Measurements from ENCODE around the gene FAM161A. TPM values are rescaled to one million over a fixed set of nuclear protein-coding genes. Genes with fewer than 3 reads are reported as not detected.
"Not testable (repeated sequence)": the region's sequence is repeated elsewhere in the genome, so short reads cannot be mapped to it uniquely, and the experiment has no call there.

FAM161A gene
- total and polyA plus RNA-seq, 5 donors: 1.1 to 2.5 (median 1.3) TPM

DNA sequence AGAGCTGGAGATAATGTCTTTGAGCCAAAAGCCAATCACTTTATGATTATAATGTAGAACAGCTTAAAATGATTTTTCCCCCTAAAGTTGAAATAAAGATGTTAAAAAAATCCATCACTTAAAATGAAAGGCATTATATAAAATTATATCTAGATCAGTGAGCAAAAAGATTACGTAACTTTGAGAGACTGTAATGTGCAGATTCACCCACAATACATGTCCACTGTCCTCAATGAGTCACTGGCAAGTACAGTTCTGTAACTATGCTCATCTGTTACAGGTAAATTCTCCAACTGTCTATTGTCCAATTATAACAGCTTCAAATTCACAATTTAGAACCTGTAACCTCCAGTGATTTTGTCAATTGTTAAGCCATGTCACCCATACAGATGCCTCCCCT, 19.0 kb downstream of the FAM161A start:
- Histone ChIP-seq H3K4me1 (ENCODE audit: control insufficient read depth, insufficient read depth, low read length) (no peaks in the 10 kb centered on the region), H3K9me3 (ENCODE audit: control insufficient read depth, low read length) (no peaks in the 10 kb centered on the region), H3K27me3 (ENCODE audit: control insufficient read depth, insufficient read depth) (no peaks in the 10 kb centered on the region), H3K4me3 (ENCODE audit: low read length) (no peak overlapping the region), H3K27ac (ENCODE audit: low read length) (no peak overlapping the region)
- intact Hi-C loops (cut with DNase I): no loop called here
- WGBS: 99% methylated on average over 1 of the region's 1 CpG
- no peak for DNase-seq
- ATAC-seq: no peak

DNA sequence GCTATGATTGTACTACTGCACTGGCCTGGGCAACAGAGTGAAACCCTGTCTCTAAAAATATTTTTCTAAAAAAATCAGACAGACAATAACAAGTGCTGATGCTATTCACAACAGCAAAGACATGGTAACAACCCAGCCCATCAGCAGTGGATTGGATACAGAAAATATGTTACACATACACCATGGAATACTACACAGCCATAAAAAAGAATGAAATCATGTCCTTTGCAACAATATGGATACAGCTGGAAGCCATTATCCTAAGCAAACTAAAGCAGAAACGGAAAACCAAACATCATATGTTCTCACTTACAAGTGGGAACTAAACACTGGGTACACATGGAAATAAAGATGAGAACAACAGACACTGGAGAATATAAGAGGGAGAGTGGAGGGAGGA, 19.9 kb downstream of the FAM161A start:
- no peaks in the 10 kb centered on the region for H3K4me1 ChIP-seq (ENCODE audit: control insufficient read depth, insufficient read depth, low read length)
- H3K27me3 ChIP-seq (ENCODE audit: control insufficient read depth, insufficient read depth): no peaks in the 10 kb centered on the region
- no peak for DNase-seq
- intact Hi-C loops (cut with DNase I): no loop called here
- no peak for ATAC-seq
- no peak overlapping the region for H3K27ac ChIP-seq (ENCODE audit: low read length)
- H3K4me3 ChIP-seq (ENCODE audit: low read length): no peak overlapping the region
- no peaks in the 10 kb centered on the region for H3K9me3 ChIP-seq (ENCODE audit: control insufficient read depth, low read length)
- WGBS: 97% methylated on average over 1 of the region's 1 CpG

DNA sequence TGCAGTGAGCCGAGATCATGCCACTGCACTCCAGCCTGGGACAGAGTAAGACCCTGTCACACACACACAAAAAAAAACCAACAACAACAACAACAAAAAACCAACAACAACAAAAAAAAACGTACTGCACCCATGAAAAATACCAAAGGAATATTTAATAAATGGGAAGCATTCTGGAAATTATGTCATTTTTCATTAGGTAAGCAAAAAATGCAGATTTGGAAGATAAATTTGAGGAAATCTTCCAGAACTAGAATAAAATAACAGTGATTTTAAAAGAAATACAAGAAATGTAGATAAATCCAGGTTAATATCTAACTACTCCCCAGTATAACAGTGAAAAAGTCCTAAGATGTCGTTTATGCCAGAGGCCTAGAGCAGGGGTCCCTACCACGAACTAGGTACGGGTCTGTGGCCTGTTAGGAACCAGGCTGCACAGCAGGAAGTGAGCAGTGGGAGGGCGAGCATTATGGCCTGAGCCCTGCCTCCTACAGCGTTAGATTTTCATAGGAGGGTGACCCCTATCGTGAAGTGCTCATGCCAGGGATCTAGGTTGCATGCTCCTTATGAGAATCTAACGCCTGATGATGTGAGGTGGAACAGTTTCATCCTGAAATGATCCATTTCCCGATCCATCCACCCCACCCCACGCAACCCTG, 21.5 kb downstream of the FAM161A start:
- no peaks in the 10 kb centered on the region for H3K9me3 ChIP-seq (ENCODE audit: control insufficient read depth, low read length)
- 80% methylated on average over 11 of the region's 11 CpGs for WGBS

DNA sequence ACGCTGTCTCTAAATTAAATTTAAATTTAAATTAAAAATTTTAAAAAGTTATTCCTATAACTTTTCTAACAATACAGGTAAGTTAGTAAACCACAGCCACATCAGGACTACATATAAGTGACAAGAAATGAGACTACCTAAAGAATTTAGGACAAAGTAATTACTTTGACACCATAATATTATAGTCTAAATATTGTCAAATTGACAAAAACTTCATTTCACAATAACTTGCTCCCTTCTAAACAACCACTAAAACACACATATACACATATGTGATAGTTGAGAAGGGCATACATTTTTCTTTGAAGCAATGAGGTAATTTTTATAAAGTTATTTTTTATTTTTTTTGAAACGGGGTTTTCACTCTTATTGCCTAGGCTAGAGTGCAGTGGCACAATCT, 31.6 kb downstream of the FAM161A start:
- Histone ChIP-seq H3K4me3 (ENCODE audit: low read length) (no peak overlapping the region), H3K9me3 (ENCODE audit: control insufficient read depth, low read length) (no peaks in the 10 kb centered on the region), H3K27ac (ENCODE audit: low read length) (no peak overlapping the region), H3K27me3 (ENCODE audit: control insufficient read depth, insufficient read depth) (no peaks in the 10 kb centered on the region), H3K4me1 (ENCODE audit: control insufficient read depth, insufficient read depth, low read length) (no peaks in the 10 kb centered on the region)
- ATAC-seq: no peak
- intact Hi-C loops (cut with DNase I): no loop called here
- no peak for DNase-seq
- WGBS: 94% methylated on average over 2 of the region's 2 CpGs

More for the DNA sequence above, 21.5 kb downstream of the FAM161A start:
- no peak overlapping the region for H3K4me3 ChIP-seq (ENCODE audit: low read length)
- no peak for ATAC-seq
- no peaks in the 10 kb centered on the region for H3K27me3 ChIP-seq (ENCODE audit: control insufficient read depth, insufficient read depth)
- no peak overlapping the region for H3K27ac ChIP-seq (ENCODE audit: low read length)
- intact Hi-C loops (cut with DNase I): no loop called here
- DNase-seq: no peak
- no peaks in the 10 kb centered on the region for H3K4me1 ChIP-seq (ENCODE audit: control insufficient read depth, insufficient read depth, low read length)

DNA sequence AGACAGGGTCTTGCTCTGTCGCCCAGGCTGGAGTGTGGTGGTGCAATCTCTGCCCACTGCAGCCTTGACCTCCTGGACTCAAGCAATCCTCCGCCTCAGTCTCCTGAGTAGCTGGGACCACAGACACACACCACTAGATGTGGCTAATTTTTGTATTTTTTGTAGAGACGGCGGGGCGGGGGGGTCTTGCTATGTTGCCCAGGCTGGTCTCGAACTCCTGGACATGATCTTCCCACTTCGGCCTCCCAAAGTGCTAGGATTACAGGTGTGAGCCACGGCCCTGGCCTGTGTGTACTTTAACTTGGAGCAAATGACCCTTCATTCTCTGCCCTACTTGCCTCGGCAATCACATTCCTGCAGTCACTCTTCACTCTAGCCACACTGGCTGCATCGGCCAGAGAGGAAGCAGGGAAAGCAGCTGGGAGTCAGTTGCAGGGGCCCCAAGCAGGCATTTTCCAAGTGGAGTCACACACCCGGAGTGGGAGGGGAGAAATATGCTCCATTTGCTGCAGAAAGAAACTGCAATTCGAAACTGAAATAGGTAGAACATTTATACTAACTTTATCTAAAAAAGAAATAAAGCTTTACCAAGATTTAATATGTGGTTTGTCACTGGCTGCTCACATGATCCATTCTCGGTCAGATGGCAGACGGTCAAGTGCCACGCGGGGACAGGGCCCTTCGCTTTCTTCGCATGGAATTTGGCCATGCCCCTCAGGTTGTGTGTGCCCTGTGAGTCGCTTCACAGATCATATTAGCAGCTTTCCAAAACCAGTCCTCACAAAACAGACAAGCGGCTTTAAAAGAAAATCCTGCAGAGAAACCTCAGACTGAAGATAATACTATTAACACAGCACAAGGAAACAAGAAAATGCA, 37.1 kb downstream of the FAM161A start:
- Histone ChIP-seq H3K9me3 (ENCODE audit: control insufficient read depth, low read length) (no peaks in the 10 kb centered on the region), H3K4me1 (ENCODE audit: control insufficient read depth, insufficient read depth, low read length) (no peaks in the 10 kb centered on the region), H3K27me3 (ENCODE audit: control insufficient read depth, insufficient read depth) (no peaks in the 10 kb centered on the region), H3K27ac (ENCODE audit: low read length) (peak overlapping the region; percentile 13), H3K4me3 (ENCODE audit: low read length) (no peak overlapping the region)
- intact Hi-C loops (cut with DNase I): no loop called here
- 70% methylated on average over 20 of the region's 20 CpGs for WGBS
- DNase-seq (peak in 1 of 3 donors; percentile 64), ATAC-seq (peak; percentile 42 to 89)

DNA sequence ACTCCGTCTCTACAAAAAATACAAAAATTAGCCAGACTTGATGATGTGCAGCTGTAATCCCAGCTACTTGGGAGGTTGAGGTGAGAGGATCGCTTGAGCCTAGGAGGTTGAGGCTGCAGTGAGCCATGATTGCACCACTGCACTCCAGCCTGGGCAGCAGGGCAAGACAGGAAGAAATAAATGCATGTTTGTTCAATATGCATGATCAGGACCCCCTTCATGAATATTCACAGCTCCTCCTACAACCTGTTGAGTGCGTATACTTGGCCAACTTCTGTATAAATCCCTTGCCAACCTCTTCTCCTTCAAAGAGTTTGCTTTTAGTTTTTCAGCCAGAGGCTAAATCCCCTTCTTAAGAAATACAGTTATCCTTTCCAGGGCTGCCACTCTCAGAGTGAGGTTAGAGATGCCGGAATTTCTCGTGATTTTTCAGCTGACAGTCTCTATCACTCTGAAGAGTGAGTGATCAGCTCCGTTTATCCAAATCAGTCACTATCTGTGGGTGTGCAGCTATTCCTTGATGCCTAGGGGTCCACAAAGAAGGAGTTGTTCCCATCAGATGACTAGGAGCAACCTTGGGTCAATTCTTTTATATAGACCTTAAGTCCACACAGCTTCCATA, 39.2 kb downstream of the FAM161A start:
- H3K4me3 ChIP-seq (ENCODE audit: low read length): no peak overlapping the region
- ATAC-seq (no peak), DNase-seq (no peak)
- no peaks in the 10 kb centered on the region for H3K9me3 ChIP-seq (ENCODE audit: control insufficient read depth, low read length)
- H3K27me3 ChIP-seq (ENCODE audit: control insufficient read depth, insufficient read depth): no peaks in the 10 kb centered on the region
- H3K27ac ChIP-seq (ENCODE audit: low read length): no peak overlapping the region
- WGBS: 68% methylated on average over 6 of the region's 6 CpGs
- H3K4me1 ChIP-seq (ENCODE audit: control insufficient read depth, insufficient read depth, low read length): no peaks in the 10 kb centered on the region
- intact Hi-C loops (cut with DNase I): no loop called here

DNA sequence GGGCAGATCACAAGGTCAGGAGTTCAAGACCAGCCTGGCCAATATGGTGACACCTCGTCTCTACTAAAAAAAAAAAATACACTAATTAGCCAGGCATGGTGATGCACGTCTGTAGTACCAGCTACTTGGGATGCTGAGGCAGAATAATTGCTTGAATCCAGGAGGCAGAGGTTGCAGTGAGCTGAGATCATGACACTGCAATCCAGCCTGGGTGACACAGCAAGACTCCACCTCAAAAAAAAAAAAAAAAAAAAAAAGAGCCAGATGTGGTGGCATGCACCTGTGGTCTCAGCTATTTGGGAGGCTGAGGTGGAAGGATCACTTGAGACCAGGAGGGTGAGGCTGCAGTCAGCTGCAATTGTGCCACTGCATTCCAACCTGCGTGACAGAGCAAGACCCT, 40.5 kb downstream of the FAM161A start:
- H3K27me3 ChIP-seq (ENCODE audit: control insufficient read depth, insufficient read depth); intact Hi-C loops (cut with DNase I): not testable (repeated sequence)

DNA sequence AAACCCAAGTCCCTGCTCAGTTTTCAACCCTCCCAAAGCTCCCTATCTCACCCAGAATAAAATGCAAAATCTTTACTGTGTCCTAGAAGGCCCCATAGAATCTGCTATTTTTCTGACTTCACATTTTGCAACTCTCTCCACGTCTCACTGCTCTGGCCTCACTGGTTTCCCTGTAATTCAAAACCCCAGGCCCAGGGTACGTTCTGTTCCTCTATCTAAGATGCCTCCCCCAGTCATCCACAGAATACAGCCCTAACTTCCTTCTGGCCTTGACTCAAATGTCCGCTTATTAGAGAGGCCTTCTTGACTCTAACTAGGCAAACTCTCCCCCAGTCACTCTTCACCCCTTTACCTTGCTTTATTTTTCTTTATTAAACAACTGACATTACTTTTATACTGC, 42.0 kb downstream of the FAM161A start:
- intact Hi-C loops (cut with DNase I): no loop called here
- Histone ChIP-seq H3K27me3 (ENCODE audit: control insufficient read depth, insufficient read depth) (no peaks in the 10 kb centered on the region), H3K9me3 (ENCODE audit: control insufficient read depth, low read length) (no peaks in the 10 kb centered on the region), H3K27ac (ENCODE audit: low read length) (no peak overlapping the region), H3K4me3 (ENCODE audit: low read length) (no peak overlapping the region), H3K4me1 (ENCODE audit: control insufficient read depth, insufficient read depth, low read length) (no peaks in the 10 kb centered on the region)
- ATAC-seq: no peak
- 69% methylated on average over 3 of the region's 3 CpGs for WGBS
- DNase-seq: no peak

More for the DNA sequence above, 40.5 kb downstream of the FAM161A start:
- not testable (repeated sequence) for ATAC-seq; DNase-seq; H3K27ac ChIP-seq (ENCODE audit: low read length); H3K4me1 ChIP-seq (ENCODE audit: control insufficient read depth, insufficient read depth, low read length); H3K9me3 ChIP-seq (ENCODE audit: control insufficient read depth, low read length); H3K4me3 ChIP-seq (ENCODE audit: low read length)
- 87% methylated on average over 3 of the region's 3 CpGs for WGBS

DNA sequence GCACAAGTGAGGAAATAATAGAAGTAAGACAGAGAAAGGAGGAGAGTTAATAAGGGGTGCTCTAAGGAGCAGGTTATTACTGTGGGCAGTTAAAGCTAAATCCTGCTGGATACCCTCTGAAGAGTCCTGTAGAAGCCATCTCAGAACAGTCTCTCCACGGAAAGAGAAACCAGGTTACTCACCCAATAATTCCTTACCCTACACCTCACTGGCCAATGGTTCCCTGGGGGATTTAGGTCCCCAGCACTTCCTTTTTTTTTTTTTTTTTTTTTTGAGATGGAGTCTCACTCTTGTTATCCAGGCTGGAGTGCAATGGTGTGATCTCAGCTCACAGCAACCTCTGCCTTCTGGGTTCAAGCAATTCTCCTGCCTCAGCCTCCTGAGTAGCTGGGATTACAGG, 43.7 kb downstream of the FAM161A start:
- 88% methylated on average over 1 of the region's 1 CpG for WGBS

DNA sequence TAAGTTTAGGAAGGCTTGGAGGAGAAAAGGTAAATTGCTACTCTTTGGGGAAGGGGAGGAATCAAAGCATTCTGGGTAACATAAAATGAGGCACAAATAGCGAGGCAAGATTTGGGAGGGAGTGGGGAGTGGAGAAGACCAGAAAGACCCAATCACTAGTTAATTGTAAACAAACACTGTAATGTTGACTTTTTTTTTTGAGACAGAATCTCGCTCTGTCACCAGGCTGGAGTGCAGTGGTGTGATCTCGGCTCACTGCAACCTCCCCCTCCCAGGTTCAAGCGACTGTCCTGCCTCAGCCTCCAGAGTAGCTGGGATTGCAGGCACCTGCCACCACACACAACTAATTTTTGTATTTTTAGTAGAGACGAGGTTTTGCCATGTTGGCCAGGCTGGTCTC, 45.2 kb downstream of the FAM161A start:
- H3K27ac ChIP-seq (ENCODE audit: low read length); H3K4me3 ChIP-seq (ENCODE audit: low read length); ATAC-seq; H3K4me1 ChIP-seq (ENCODE audit: control insufficient read depth, insufficient read depth, low read length); H3K27me3 ChIP-seq (ENCODE audit: control insufficient read depth, insufficient read depth); intact Hi-C loops (cut with DNase I); H3K9me3 ChIP-seq (ENCODE audit: control insufficient read depth, low read length); DNase-seq: not testable (repeated sequence)
- WGBS: 82% methylated on average over 5 of the region's 5 CpGs

More for the DNA sequence above, 43.7 kb downstream of the FAM161A start:
- DNase-seq; H3K9me3 ChIP-seq (ENCODE audit: control insufficient read depth, low read length); ATAC-seq; H3K4me1 ChIP-seq (ENCODE audit: control insufficient read depth, insufficient read depth, low read length); H3K27me3 ChIP-seq (ENCODE audit: control insufficient read depth, insufficient read depth); H3K4me3 ChIP-seq (ENCODE audit: low read length); H3K27ac ChIP-seq (ENCODE audit: low read length); intact Hi-C loops (cut with DNase I): not testable (repeated sequence)
